ENCODE measurements around the gene ERBB2. TPM values are rescaled to one million over a fixed set of nuclear protein-coding genes. Genes with fewer than 3 reads are reported as not detected.

The ERBB2 gene
- total and polyA plus RNA-seq, 2 of the 13 experiments (the other 11 are each of a cell fraction or from before 2014, with no cell fraction given) = 57.7 to 64.1 TPM

DNA sequence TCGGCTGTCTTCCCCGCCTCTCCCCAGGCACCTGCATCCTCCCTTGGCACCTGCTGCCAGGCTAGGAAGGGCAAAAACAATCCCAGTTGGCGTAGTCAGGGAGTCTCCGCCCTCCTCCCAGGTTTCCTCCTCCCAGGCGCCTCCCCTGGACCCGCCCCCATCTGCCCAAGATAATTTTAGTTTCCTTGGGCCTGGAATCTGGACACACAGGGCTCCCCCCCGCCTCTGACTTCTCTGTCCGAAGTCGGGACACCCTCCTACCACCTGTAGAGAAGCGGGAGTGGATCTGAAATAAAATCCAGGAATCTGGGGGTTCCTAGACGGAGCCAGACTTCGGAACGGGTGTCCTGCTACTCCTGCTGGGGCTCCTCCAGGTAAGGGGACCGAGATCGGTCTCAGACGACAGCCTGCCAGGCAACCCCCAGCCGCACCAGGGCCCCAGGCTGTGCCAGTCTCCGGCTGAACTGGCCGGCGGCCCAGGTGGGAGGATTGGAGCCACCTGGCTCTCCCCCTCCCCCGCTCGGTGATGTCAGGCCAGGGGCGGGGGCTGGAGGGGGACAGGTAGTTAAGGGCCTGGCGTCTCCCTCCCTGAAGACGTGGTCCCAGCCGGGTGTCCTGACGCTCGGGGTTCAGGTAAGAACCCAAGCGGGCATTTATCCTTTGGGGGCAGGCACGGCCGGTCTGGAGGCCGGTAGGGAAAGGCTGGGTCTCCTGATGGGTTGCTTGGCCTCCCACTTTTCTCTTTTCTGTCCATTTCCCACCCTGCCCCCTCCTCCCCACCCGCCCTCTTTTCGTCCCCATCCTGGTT, 38.1 kb downstream of the ERBB2 start, which contains the start of gene GRB7 (continued):
- TF ChIP-seq MAF1 (CRISPR knock-in tag; IDR thresholded peaks at IDR 0.05; ENCODE audit: borderline replicate concordance) (peak; percentile 86; the same call in 1 of the 2 replicates), KLF6 (CRISPR knock-in tag; IDR thresholded peaks at IDR 0.05) (peak; percentile 55; the same call in 1 of the 2 replicates), ZNF446 (CRISPR knock-in tag; IDR thresholded peaks at IDR 0.05) (peak; percentile 71), SAP130 (CRISPR knock-in tag; IDR thresholded peaks at IDR 0.05; ENCODE audit: low read depth) (peak; percentile 74), RAD21 (CRISPR knock-in tag; IDR thresholded peaks at IDR 0.05) (peak; percentile 14; the same call in 1 of the 2 replicates), ZNF724P (CRISPR knock-in tag; IDR thresholded peaks at IDR 0.05; ENCODE audit: borderline replicate concordance) (peak; percentile 16; the same call in 1 of the 2 replicates), ZNF547 (CRISPR knock-in tag; IDR thresholded peaks at IDR 0.05) (peak; percentile 82), TCF12 (IDR thresholded peaks at IDR 0.05) (no peak), TCF12 (CRISPR knock-in tag; IDR thresholded peaks at IDR 0.05) (no peak; the same call in 1 of the 2 replicates), SP5 (CRISPR knock-in tag; IDR thresholded peaks at IDR 0.05; ENCODE audit: borderline replicate concordance, low read depth) (peak; percentile 7; the same call in 1 of the 2 replicates), NFYC (CRISPR knock-in tag; IDR thresholded peaks at IDR 0.05) (no peak; the same call in 1 of the 2 replicates), SMAD9 (CRISPR knock-in tag; IDR thresholded peaks at IDR 0.05) (0 out of 2 replicates have a peak, but pooled peaks have one; percentile 24), ZNF567 (CRISPR knock-in tag; IDR thresholded peaks at IDR 0.05; ENCODE audit: borderline replicate concordance) (no peak), REL (CRISPR knock-in tag; conservative IDR thresholded peaks at IDR 0.05) (0 out of 2 replicates have a peak, but pooled peaks have one; percentile 17), ZMAT3 (CRISPR knock-in tag; conservative IDR thresholded peaks at IDR 0.05) (peak; percentile 76), GPN1 (CRISPR knock-in tag; IDR thresholded peaks at IDR 0.05; ENCODE audit: borderline replicate concordance) (no peak), SATB2 (CRISPR knock-in tag; IDR thresholded peaks at IDR 0.05) (peak; percentile 29; the same call in 1 of the 2 replicates), KDM2A (CRISPR knock-in tag; IDR thresholded peaks at IDR 0.05; ENCODE audit: borderline replicate concordance, low read depth) (0 out of 2 replicates have a peak, but pooled peaks have one; percentile 29), ZNF3 (CRISPR knock-in tag; IDR thresholded peaks at IDR 0.05) (no peak), MLLT10 (CRISPR knock-in tag; IDR thresholded peaks at IDR 0.05) (0 out of 2 replicates have a peak, but pooled peaks have one; percentile 53), NFIC (IDR thresholded peaks at IDR 0.05; ENCODE audit: low read length) (no peak)
- TF ChIP-seq, protein P1, sequence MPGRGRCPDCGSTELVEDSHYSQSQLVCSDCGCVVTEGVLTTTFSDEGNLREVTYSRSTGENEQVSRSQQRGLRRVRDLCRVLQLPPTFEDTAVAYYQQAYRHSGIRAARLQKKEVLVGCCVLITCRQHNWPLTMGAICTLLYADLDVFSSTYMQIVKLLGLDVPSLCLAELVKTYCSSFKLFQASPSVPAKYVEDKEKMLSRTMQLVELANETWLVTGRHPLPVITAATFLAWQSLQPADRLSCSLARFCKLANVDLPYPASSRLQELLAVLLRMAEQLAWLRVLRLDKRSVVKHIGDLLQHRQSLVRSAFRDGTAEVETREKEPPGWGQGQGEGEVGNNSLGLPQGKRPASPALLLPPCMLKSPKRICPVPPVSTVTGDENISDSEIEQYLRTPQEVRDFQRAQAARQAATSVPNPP (CRISPR knock-in tag; IDR thresholded peaks at IDR 0.05) = no peak
- TF ChIP-seq, protein P2, sequence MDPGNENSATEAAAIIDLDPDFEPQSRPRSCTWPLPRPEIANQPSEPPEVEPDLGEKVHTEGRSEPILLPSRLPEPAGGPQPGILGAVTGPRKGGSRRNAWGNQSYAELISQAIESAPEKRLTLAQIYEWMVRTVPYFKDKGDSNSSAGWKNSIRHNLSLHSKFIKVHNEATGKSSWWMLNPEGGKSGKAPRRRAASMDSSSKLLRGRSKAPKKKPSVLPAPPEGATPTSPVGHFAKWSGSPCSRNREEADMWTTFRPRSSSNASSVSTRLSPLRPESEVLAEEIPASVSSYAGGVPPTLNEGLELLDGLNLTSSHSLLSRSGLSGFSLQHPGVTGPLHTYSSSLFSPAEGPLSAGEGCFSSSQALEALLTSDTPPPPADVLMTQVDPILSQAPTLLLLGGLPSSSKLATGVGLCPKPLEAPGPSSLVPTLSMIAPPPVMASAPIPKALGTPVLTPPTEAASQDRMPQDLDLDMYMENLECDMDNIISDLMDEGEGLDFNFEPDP (CRISPR knock-in tag; conservative IDR thresholded peaks at IDR 0.05) = peak; percentile 96; the same call in 1 of the 2 replicates
- TF ChIP-seq, protein P3, sequence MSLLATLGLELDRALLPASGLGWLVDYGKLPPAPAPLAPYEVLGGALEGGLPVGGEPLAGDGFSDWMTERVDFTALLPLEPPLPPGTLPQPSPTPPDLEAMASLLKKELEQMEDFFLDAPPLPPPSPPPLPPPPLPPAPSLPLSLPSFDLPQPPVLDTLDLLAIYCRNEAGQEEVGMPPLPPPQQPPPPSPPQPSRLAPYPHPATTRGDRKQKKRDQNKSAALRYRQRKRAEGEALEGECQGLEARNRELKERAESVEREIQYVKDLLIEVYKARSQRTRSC (CRISPR knock-in tag; IDR thresholded peaks at IDR 0.05; ENCODE audit: low read depth) = 0 out of 2 replicates have a peak, but pooled peaks have one; percentile 61
- TF ChIP-seq, protein P4, sequence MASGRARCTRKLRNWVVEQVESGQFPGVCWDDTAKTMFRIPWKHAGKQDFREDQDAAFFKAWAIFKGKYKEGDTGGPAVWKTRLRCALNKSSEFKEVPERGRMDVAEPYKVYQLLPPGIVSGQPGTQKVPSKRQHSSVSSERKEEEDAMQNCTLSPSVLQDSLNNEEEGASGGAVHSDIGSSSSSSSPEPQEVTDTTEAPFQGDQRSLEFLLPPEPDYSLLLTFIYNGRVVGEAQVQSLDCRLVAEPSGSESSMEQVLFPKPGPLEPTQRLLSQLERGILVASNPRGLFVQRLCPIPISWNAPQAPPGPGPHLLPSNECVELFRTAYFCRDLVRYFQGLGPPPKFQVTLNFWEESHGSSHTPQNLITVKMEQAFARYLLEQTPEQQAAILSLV (CRISPR knock-in tag; IDR thresholded peaks at IDR 0.05; ENCODE audit: borderline replicate concordance) = peak; percentile 74; the same call in 1 of the 2 replicates
- TF ChIP-seq, protein P5, sequence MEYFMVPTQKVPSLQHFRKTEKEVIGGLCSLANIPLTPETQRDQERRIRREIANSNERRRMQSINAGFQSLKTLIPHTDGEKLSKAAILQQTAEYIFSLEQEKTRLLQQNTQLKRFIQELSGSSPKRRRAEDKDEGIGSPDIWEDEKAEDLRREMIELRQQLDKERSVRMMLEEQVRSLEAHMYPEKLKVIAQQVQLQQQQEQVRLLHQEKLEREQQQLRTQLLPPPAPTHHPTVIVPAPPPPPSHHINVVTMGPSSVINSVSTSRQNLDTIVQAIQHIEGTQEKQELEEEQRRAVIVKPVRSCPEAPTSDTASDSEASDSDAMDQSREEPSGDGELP (IDR thresholded peaks at IDR 0.05; ENCODE audit: borderline replicate concordance, low read depth) = peak; percentile 79; the same call in 1 of the 2 replicates
